GM12878 (cell line): ENCODE data around the gene FBXL17.

ENCODE experiments used
- EP300 ChIP-seq, 2 experiments: fragments of 150-350 bp in 1 of 2; IDR thresholded peaks; 2 replicates each; pipeline ENCODE4 v1.6.1; 2011 to 2012; ENCODE audit warnings: low read depth in 2 of 2, low read length in 2 of 2, borderline replicate concordance in 1 of 2, improper control_type of control experiment in 1 of 2, inconsistent platforms in 1 of 2; ENCODE audit not compliant: control insufficient read depth in 1 of 2
- PAX5 ChIP-seq: IDR thresholded peaks from 2 replicates; pipeline ENCODE4 v1.6.1; 2011; ENCODE audit warnings: low read depth, low read length, borderline replicate concordance
- POLR2AphosphoS5 ChIP-seq: IDR thresholded peaks from 2 replicates; pipeline ENCODE4 v1.6.1; 2011; ENCODE audit warnings: mild to moderate bottlenecking, low read length, inconsistent platforms
- RCOR1 ChIP-seq: conservative IDR thresholded peaks from 2 replicates; pipeline ENCODE4 v1.6.1; 2012; ENCODE audit warnings: low read depth, low read length, improper control_type of control experiment
- SMAD5 ChIP-seq: IDR thresholded peaks from 2 replicates; pipeline ENCODE4 v1.6.1; 2016; ENCODE audit warnings: antibody characterized with exemption, low read depth
- SPI1 ChIP-seq: IDR thresholded peaks from 2 replicates; pipeline ENCODE4 v1.6.1; 2011; ENCODE audit warnings: low read depth, mild to moderate bottlenecking, low read length, moderate library complexity, borderline replicate concordance; ENCODE audit not compliant: insufficient read depth
- TAF1 ChIP-seq: IDR thresholded peaks from 2 replicates; pipeline ENCODE4 v1.6.1; 2011; ENCODE audit warnings: mild to moderate bottlenecking, low read depth, low read length, borderline replicate concordance
- TF ChIP-seq, protein P1 (sequence below): IDR thresholded peaks from 2 replicates; pipeline ENCODE4 v1.6.1; 2011; ENCODE audit warnings: low read depth, mild to moderate bottlenecking, low read length, moderate library complexity, borderline replicate concordance; ENCODE audit errors: extremely low read depth
- TF ChIP-seq, protein P2 (sequence below): IDR thresholded peaks from 2 replicates; pipeline ENCODE4 v1.6.1; 2011; ENCODE audit warnings: borderline replicate concordance, low read depth, mild to moderate bottlenecking, moderate library complexity, mixed read lengths, low read length; ENCODE audit not compliant: insufficient read depth; ENCODE audit errors: extremely low read length
- TF ChIP-seq, protein P3 (sequence below): IDR thresholded peaks from 2 replicates; pipeline ENCODE4 v1.6.1; 2012; ENCODE audit warnings: mild to moderate bottlenecking, low read depth, low read length
- TF ChIP-seq, protein P4 (sequence below): IDR thresholded peaks from 2 replicates; pipeline ENCODE4 v1.6.1; 2011; ENCODE audit warnings: low read depth, low read length, improper control_type of control experiment, borderline replicate concordance
- TF ChIP-seq, protein P5 (sequence below), 3 experiments: IDR thresholded peaks in 2 of 3; conservative IDR thresholded peaks in 1 of 3; 2 replicates each; pipeline ENCODE4 v1.5.1; 2011; ENCODE audit warnings: low read depth in 3 of 3, low read length in 3 of 3, mild to moderate bottlenecking in 3 of 3, control low read depth in 2 of 3, moderate library complexity in 2 of 3, inconsistent platforms in 1 of 3, mixed read lengths in 1 of 3; ENCODE audit not compliant: control insufficient read depth in 2 of 3, insufficient read depth in 1 of 3; ENCODE audit errors: extremely low read depth in 1 of 3

DNA sequence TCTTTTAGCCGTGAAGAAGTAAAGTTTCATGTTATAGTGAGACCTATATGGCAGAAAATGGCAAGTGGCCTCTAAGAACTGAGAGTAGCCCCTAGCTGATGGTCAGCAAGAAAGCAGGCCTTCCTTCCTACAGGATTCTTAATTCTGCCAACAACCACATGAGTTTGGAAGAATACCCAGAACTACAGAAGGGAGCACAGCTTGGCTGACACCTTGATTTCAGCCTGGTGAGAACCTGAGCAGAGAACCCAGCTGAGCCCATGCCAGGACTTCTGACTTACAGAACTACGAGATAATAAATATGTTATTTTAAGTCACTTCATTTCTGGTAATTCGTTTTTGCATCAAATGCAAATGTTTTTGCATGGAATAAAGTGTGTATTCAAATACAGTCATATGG, 5.9 kb upstream of the FBXL17 start:
- no peak for TF ChIP-seq TAF1
- TF ChIP-seq, protein P1, sequence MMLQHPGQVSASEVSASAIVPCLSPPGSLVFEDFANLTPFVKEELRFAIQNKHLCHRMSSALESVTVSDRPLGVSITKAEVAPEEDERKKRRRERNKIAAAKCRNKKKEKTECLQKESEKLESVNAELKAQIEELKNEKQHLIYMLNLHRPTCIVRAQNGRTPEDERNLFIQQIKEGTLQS: no peak
- TF ChIP-seq POLR2AphosphoS5: no peak
- TF ChIP-seq, protein P2, sequence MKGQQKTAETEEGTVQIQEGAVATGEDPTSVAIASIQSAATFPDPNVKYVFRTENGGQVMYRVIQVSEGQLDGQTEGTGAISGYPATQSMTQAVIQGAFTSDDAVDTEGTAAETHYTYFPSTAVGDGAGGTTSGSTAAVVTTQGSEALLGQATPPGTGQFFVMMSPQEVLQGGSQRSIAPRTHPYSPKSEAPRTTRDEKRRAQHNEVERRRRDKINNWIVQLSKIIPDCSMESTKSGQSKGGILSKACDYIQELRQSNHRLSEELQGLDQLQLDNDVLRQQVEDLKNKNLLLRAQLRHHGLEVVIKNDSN: no peak
- no peak for TF ChIP-seq SMAD5
- TF ChIP-seq SPI1: no peak
- TF ChIP-seq EP300 (IDR thresholded peaks at IDR 0.05; ENCODE audit: borderline replicate concordance in 1 of 2, control insufficient read depth in 1 of 2, low read depth in 2 of 2, low read length in 2 of 2): no peak
- TF ChIP-seq, protein P3, sequence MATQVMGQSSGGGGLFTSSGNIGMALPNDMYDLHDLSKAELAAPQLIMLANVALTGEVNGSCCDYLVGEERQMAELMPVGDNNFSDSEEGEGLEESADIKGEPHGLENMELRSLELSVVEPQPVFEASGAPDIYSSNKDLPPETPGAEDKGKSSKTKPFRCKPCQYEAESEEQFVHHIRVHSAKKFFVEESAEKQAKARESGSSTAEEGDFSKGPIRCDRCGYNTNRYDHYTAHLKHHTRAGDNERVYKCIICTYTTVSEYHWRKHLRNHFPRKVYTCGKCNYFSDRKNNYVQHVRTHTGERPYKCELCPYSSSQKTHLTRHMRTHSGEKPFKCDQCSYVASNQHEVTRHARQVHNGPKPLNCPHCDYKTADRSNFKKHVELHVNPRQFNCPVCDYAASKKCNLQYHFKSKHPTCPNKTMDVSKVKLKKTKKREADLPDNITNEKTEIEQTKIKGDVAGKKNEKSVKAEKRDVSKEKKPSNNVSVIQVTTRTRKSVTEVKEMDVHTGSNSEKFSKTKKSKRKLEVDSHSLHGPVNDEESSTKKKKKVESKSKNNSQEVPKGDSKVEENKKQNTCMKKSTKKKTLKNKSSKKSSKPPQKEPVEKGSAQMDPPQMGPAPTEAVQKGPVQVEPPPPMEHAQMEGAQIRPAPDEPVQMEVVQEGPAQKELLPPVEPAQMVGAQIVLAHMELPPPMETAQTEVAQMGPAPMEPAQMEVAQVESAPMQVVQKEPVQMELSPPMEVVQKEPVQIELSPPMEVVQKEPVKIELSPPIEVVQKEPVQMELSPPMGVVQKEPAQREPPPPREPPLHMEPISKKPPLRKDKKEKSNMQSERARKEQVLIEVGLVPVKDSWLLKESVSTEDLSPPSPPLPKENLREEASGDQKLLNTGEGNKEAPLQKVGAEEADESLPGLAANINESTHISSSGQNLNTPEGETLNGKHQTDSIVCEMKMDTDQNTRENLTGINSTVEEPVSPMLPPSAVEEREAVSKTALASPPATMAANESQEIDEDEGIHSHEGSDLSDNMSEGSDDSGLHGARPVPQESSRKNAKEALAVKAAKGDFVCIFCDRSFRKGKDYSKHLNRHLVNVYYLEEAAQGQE: no peak
- no peak for TF ChIP-seq PAX5
- TF ChIP-seq, protein P4, sequence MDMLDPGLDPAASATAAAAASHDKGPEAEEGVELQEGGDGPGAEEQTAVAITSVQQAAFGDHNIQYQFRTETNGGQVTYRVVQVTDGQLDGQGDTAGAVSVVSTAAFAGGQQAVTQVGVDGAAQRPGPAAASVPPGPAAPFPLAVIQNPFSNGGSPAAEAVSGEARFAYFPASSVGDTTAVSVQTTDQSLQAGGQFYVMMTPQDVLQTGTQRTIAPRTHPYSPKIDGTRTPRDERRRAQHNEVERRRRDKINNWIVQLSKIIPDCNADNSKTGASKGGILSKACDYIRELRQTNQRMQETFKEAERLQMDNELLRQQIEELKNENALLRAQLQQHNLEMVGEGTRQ: no peak
- TF ChIP-seq RCOR1: no peak
- TF ChIP-seq, protein P5, sequence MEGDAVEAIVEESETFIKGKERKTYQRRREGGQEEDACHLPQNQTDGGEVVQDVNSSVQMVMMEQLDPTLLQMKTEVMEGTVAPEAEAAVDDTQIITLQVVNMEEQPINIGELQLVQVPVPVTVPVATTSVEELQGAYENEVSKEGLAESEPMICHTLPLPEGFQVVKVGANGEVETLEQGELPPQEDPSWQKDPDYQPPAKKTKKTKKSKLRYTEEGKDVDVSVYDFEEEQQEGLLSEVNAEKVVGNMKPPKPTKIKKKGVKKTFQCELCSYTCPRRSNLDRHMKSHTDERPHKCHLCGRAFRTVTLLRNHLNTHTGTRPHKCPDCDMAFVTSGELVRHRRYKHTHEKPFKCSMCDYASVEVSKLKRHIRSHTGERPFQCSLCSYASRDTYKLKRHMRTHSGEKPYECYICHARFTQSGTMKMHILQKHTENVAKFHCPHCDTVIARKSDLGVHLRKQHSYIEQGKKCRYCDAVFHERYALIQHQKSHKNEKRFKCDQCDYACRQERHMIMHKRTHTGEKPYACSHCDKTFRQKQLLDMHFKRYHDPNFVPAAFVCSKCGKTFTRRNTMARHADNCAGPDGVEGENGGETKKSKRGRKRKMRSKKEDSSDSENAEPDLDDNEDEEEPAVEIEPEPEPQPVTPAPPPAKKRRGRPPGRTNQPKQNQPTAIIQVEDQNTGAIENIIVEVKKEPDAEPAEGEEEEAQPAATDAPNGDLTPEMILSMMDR (IDR thresholded peaks at IDR 0.05 in 2 of 3, conservative IDR thresholded peaks at IDR 0.05 in 1 of 3; ENCODE audit: control insufficient read depth in 2 of 3, extremely low read depth in 1 of 3, insufficient read depth in 1 of 3, low read depth in 3 of 3, low read length in 3 of 3): no peak
